A549 treated with Hydrocortisone at 1 μM for 4 hours (cell line): ENCODE results near the gene FAM209B. TPM values are rescaled to one million over a fixed set of nuclear protein-coding genes. Genes with fewer than 3 reads are reported as not detected.

Source experiments
- total RNA-seq: library from RNA; stranded (reverse); fragments of 200-300 nt; extraction: Qiagen RNA extraction; gene quantifications from 5 replicates; pipeline ENCODE4 v1.2.3, GENCODE V29; 2022

FAM209B gene
- total RNA-seq, result 0.32 to 0.92 TPM (median 0.60 TPM) in 4 of 5 replicates, not detected in the other

DNA sequence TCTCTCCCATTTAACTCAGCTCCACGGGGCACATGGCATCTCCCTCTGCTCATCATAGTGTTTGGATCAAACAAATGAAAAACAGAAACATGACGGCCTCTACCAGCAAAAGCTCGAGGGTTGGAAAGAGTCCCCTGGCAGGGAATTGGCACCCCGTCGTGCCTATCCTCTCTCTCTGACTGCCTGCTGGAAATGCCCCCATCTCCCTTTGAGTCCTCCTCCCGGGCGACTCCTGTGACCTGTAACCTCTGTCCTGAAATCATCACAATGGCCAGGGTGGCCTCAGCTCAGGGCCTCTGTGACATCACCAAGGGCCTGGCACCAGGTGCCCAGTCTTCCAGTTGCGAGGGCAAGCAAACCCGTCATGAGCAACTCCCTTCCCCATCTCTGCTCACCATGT, at the start of gene FAM209B:
Gene FAM209B (plus strand): TSS at position 301 of the 400 bp plus-strand sequence. CDS start 96 bp downstream, at position 397.

DNA sequence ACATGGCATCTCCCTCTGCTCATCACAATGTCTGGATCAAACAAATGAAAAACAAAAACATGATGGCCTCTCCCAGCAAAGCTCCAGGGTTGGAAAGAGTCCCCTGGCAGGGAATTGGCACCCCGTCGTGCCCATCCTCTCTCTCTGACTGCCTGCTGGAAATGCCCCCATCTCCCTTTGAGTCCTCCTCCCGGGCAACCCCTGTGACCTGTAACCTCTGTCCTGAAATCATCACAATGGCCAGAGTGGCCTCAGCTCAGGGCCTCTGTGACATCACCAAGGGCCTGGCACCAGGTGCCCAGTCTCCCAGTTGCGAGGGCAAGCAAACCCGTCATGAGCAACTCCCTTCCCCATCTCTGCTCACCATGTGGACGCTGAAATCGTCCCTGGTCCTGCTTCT, 8.6 kb upstream of the FAM209B start, which contains the start of gene FAM209A:
Gene FAM209A (plus strand): TSS at position 301 of the 400 bp plus-strand sequence. CDS start 65 bp downstream, at position 366.

Other genes starting within 250 kb of the FAM209B start
- gene FAM210B, start 174.3 kb upstream of the FAM209B start, total RNA-seq, result 10.9 to 12.8 TPM (median 11.3 TPM) in 5 replicates
- 90.2 to 110 TPM (median 101 TPM) in 5 replicates for gene AURKA, start 141.0 kb upstream of the FAM209B start, total RNA-seq
- gene CSTF1, start 140.6 kb upstream of the FAM209B start, total RNA-seq, result 35.9 to 39.9 TPM (median 38.4 TPM) in 5 replicates
- 0.02 to 0.12 TPM in 2 of 5 replicates, not detected in the others for gene CASS4, start 121.0 kb upstream of the FAM209B start, total RNA-seq
- gene RTF2, start 64.6 kb upstream of the FAM209B start, total RNA-seq, result 79.2 to 101 TPM (median 93.7 TPM) in 5 replicates
- 0.21 to 0.52 TPM (median 0.30 TPM) in 5 replicates for gene FAM209A, start 8.5 kb upstream of the FAM209B start, total RNA-seq
- gene TFAP2C, start 96.1 kb downstream of the FAM209B start, total RNA-seq, result 11.2 to 14.7 TPM (median 13.3 TPM) in 5 replicates